ENCODE results near the gene HMGN5.

DNA sequence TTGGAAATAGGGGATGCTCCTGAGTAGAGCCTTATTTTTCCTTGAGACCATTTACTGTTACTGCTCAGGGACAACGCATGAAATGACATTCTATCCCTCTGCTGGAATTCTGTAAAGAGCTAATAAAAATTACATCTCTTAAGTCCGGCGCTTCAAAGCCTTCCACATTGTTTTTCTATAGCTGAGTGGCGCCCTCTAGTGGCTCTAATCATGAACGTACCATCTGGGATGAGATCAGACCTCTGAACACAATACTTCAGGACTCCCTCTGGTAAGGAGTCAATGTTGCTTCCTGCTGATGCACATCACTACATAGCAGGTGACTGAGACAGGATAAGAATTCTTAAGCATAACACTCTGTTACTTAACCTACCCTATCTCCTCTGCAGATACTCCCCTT is 6.0 kb downstream of the HMGN5 start:
- no peak for TF ChIP-seq POLR2A (IDR thresholded peaks at IDR 0.05)
- TF ChIP-seq, protein P1, sequence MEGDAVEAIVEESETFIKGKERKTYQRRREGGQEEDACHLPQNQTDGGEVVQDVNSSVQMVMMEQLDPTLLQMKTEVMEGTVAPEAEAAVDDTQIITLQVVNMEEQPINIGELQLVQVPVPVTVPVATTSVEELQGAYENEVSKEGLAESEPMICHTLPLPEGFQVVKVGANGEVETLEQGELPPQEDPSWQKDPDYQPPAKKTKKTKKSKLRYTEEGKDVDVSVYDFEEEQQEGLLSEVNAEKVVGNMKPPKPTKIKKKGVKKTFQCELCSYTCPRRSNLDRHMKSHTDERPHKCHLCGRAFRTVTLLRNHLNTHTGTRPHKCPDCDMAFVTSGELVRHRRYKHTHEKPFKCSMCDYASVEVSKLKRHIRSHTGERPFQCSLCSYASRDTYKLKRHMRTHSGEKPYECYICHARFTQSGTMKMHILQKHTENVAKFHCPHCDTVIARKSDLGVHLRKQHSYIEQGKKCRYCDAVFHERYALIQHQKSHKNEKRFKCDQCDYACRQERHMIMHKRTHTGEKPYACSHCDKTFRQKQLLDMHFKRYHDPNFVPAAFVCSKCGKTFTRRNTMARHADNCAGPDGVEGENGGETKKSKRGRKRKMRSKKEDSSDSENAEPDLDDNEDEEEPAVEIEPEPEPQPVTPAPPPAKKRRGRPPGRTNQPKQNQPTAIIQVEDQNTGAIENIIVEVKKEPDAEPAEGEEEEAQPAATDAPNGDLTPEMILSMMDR (IDR thresholded peaks at IDR 0.05): peak in 5 of 6 experiments; percentile 16 to 59 (median 52)
